MM.1S (cell line): ENCODE measurements around the gene ORC3.

Source experiments
- EZH2 ChIP-seq: fragments of 300-600 bp; sonication (generic); optimal IDR thresholded peaks from 2 replicates; pipeline ENCODE3; 2017; ENCODE audit warnings: low read depth, mild to moderate bottlenecking, antibody characterized with exemption, low read length, mixed read lengths
- EZH2phosphoT487 ChIP-seq: fragments of 300-600 bp; sonication (generic); IDR thresholded peaks from 2 replicates; pipeline ENCODE4 v1.6.1; 2018; ENCODE audit warnings: antibody characterized with exemption, low read length
- TF ChIP-seq, protein P1 (sequence below): fragments of 300-600 bp; sonication (generic); IDR thresholded peaks from 2 replicates; pipeline ENCODE4 v1.5.1; 2016; ENCODE audit warnings: antibody characterized with exemption, low read length, mixed read lengths

DNA sequence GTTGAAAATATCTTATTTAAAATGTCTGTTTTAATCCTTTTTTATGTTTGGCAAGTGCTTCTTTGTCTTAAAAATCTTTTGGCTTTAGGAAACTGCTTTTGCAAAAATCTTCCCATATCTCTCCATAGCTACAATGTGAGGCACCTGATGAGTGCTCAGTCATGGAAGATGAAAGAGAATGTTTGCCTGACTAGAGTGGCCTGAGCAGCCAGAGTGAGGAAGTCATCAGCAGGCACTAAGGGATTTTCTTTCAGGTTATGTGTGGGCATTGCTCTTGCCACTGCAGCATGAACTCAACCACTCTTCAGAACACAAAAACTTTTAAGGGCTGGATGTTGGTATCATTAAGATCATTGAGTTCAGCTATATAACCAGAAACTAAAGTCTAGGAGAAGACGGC, 64.2 kb downstream of the ORC3 start:
- TF ChIP-seq, protein P1, sequence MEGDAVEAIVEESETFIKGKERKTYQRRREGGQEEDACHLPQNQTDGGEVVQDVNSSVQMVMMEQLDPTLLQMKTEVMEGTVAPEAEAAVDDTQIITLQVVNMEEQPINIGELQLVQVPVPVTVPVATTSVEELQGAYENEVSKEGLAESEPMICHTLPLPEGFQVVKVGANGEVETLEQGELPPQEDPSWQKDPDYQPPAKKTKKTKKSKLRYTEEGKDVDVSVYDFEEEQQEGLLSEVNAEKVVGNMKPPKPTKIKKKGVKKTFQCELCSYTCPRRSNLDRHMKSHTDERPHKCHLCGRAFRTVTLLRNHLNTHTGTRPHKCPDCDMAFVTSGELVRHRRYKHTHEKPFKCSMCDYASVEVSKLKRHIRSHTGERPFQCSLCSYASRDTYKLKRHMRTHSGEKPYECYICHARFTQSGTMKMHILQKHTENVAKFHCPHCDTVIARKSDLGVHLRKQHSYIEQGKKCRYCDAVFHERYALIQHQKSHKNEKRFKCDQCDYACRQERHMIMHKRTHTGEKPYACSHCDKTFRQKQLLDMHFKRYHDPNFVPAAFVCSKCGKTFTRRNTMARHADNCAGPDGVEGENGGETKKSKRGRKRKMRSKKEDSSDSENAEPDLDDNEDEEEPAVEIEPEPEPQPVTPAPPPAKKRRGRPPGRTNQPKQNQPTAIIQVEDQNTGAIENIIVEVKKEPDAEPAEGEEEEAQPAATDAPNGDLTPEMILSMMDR: no peak
- TF ChIP-seq EZH2: no peak
- no peak for TF ChIP-seq EZH2phosphoT487
